Subcutaneous adipose tissue (tissue), 4 donors: ENCODE results near the gene FUOM. TPM values are rescaled to one million over a fixed set of nuclear protein-coding genes. Genes with fewer than 3 reads are reported as not detected.

Experiments used
- total RNA-seq, 4 donors: library from RNA; depleted of rRNA; stranded (reverse); fragments of >200 nt; gene quantifications; one replicate each; pipeline ENCODE4 v1.1.0, GENCODE V29; 2016
- TF ChIP-seq, protein P1 (sequence below): fragments of 450-650 bp; IDR thresholded peaks from one replicate; pipeline ENCODE4 v1.5.1; 2016; ENCODE audit warnings: low read depth, mild to moderate bottlenecking, control low read depth, antibody characterized with exemption, moderate library complexity

Gene FUOM
- total RNA-seq, 4 donors from 2014 or later, result 16.5 to 43.2 (median 29.6) TPM

- TF ChIP-seq, protein P1, sequence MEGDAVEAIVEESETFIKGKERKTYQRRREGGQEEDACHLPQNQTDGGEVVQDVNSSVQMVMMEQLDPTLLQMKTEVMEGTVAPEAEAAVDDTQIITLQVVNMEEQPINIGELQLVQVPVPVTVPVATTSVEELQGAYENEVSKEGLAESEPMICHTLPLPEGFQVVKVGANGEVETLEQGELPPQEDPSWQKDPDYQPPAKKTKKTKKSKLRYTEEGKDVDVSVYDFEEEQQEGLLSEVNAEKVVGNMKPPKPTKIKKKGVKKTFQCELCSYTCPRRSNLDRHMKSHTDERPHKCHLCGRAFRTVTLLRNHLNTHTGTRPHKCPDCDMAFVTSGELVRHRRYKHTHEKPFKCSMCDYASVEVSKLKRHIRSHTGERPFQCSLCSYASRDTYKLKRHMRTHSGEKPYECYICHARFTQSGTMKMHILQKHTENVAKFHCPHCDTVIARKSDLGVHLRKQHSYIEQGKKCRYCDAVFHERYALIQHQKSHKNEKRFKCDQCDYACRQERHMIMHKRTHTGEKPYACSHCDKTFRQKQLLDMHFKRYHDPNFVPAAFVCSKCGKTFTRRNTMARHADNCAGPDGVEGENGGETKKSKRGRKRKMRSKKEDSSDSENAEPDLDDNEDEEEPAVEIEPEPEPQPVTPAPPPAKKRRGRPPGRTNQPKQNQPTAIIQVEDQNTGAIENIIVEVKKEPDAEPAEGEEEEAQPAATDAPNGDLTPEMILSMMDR, result no peak
Observed at GRCh38 chr10:133342942-133343341, 14.9 kb downstream of the FUOM start.

DNA sequence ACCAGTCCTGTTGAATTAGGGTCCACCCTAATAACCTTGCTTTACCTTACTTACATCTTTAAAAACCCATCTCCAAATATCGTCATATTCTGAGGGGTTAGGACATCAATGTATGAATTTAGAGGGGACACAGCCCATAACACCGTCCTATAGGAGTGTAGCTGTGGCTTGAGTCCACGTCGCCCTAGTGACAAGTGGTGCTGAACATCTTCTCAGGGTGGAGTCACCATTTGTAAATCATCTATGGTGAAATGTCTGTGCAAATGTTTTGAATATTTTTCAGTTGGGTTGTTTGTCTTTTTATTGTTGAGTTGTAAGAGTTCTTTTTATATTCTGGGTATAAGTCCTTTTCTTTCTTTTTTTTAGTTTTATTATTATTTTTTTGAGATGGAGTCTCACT lies 15.8 kb downstream of the FUOM start:
- TF ChIP-seq, protein P1, result no peak

- TF ChIP-seq, protein P1, result no peak
Observed at GRCh38 chr10:133339708-133340380, 18.0 kb downstream of the FUOM start.

- TF ChIP-seq, protein P1, result no peak
Observed at GRCh38 chr10:133338080-133339071, 19.4 kb downstream of the FUOM start.

GRCh38 chr10:133337370-133337725 lies 20.5 kb downstream of the FUOM start:
- TF ChIP-seq, protein P1, result no peak

- TF ChIP-seq, protein P1, result no peak
Observed at GRCh38 chr10:133336577-133337369, 21.0 kb downstream of the FUOM start, which contains the start of gene CALY. Gene CALY (minus strand): TSS chr10:133336896. CDS start chr10:133328989, 7,907 bp downstream.
